GM21360 (cell line): Measurements from ENCODE around the gene CCDC9.
"Not testable (repeated sequence)": the region's sequence is repeated elsewhere in the genome, so short reads cannot be mapped to it uniquely, and the experiment has no call there.

ENCODE experiments used
- ATAC-seq: cut with Tn5 transposase; IDR thresholded peaks from one replicate; pipeline ENCODE4 v1.9.1; 2021; ENCODE audit warnings: mild to moderate bottlenecking, moderate library complexity; ENCODE audit not compliant: unreplicated experiment

Gene CCDC9

GRCh38 chr19:47283405-47284059 lies 27.2 kb downstream of the CCDC9 start:
- no peak for ATAC-seq

- no peak for ATAC-seq
Observed at GRCh38 chr19:47284324-47284899, 28.1 kb downstream of the CCDC9 start.

- ATAC-seq: no peak
Observed at GRCh38 chr19:47296036-47296435, 39.7 kb downstream of the CCDC9 start.

DNA sequence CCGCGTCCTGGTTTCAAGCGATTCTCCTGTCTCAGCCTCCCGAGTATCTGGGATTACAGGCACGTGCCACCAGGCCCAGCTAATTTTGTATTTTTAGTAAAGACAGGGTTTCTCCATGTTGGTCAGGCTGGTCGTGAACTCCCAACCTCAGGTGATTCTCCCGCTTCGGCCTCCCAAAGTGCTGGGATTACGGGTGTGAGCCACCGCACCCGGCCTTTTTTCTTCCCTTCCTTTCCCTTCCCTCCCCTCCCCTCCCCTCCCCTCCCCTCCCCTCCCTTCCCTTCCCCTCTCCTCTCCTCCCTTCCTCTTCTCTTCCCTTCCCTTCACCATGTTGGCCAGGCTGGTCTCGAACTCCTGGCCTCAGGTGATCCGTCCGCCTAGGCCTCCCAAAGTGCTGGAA lies 44.5 kb downstream of the CCDC9 start:
- ATAC-seq: not testable (repeated sequence)

- ATAC-seq: no peak
Observed at GRCh38 chr19:47302249-47302648, 45.9 kb downstream of the CCDC9 start.

DNA sequence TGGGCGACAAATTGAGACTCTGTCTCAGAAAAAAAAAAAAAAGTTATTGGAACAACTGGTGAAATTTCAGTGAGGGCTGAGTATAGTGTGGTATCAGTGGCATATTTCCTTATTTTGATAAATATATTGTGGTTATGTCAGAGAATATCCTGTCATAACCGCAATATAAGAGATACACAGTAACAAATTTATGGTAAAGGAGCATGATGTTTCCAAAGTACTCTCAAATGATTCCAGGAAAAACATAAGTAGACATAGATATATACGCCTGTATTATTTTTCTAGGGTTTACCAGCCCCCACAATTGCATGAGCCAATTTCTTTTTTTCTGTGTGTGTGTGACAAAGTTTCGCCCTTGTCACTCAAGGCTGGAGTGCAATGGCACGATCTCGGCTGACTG lies 47.6 kb downstream of the CCDC9 start:
- ATAC-seq: no peak

DNA sequence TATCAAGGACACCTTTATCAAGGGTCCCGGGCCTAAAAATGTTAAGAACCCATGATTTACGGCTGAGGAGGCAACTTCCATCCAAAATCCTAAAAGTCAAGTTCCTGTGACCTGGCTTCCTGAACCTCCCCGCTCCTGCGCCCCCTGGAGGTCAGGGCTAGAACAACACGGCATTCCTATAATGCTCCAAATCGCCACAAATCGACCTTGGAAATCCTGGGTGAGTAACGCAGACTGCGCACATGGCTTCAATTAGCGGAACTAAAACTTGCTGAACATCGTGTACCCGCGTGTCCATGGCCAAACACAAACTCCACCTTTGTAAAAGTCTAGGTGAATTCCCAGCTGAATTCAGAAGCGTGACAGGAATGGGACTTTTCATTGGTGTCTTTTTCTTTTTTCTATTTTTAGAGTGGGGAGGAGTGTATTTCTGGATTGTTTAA lies 49.0 kb downstream of the CCDC9 start:
- ATAC-seq: no peak

- no peak for ATAC-seq
Observed at GRCh38 chr19:47306303-47306702, 50.0 kb downstream of the CCDC9 start.

DNA sequence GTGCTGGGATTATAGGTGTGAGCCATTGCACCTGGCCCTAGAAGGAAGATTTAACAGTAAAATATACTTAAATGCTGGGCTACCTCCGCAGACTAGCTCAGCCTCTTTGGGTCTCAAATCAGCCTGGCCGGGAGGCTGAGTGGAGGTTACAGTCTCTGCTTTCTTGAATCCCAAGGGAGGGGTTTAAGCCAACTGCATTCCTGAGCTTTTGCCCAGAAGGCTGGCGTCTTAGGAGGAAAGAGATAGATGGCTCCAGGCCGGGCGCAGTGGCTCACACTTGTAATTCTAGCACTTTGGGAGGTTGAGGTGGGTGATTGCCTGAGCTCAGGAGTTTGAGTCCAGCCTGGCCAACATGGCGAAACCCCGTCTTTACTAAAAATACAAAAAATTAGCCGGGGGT lies 52.7 kb downstream of the CCDC9 start:
- ATAC-seq: no peak

DNA sequence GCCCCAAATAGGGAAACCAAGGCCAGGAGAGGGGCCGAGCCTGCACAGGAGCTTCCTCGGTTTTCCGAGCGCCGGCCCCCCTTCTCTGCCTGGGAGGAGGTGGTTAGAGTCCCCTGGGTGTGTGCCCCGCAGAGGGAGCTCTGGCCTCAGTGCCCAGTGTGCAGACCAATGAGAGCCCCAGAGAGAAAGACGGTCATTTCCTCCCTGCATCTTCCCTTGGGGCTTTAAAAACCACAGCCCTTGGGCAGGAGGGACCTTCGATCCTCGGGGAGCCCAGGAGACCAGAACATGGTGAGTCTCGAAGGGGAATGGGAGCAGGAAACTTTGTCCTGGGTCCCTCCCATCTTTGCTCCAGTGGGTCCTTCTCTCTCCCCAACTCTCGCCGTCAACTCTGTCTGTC lies 53.3 kb downstream of the CCDC9 start, which contains the start of gene C5AR1:
C5AR1 (plus strand) TSS at position 254 of the 400 bp plus-strand sequence; CDS start at position 289, 35 bp downstream.
- ATAC-seq: no peak

DNA sequence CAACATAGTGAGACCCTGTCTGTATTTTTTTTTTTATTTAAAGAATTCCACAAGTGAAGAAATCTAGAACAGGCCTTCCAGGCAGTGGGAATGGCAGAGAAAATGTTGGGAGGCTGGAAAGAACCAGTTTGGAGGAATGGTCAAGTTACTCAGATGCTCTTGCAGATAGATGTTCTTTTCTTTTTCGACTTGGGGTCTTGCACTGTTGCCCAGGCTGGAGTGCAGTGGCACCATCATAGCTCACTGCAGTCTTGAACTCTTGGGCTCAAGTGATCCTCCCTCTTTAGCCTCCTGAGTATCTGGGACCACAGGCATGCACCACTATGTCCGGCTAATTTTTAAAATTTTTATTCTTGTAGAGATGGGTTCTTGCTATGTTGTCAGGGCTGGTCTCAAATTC lies 54.0 kb downstream of the CCDC9 start:
- ATAC-seq: no peak

DNA sequence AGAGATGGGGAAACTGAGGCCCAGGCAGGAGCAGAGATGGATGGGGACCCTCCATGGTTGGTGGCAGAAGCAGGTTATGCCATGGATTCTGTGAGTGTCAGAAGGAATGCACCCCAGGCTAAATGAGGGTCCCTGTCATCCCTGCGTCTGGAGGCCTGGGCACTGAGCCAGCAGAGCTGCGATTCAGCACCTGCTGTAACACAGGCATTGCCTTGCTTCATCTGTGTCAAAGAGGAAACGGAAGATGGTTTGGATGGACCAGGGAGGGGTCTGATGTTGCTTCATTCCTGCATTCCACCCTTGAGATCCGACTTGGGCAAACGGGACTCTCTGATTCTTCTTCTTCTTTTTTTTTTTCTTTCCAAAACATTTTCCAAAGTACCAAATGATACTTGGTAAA lies 54.5 kb downstream of the CCDC9 start:
- ATAC-seq: no peak

DNA sequence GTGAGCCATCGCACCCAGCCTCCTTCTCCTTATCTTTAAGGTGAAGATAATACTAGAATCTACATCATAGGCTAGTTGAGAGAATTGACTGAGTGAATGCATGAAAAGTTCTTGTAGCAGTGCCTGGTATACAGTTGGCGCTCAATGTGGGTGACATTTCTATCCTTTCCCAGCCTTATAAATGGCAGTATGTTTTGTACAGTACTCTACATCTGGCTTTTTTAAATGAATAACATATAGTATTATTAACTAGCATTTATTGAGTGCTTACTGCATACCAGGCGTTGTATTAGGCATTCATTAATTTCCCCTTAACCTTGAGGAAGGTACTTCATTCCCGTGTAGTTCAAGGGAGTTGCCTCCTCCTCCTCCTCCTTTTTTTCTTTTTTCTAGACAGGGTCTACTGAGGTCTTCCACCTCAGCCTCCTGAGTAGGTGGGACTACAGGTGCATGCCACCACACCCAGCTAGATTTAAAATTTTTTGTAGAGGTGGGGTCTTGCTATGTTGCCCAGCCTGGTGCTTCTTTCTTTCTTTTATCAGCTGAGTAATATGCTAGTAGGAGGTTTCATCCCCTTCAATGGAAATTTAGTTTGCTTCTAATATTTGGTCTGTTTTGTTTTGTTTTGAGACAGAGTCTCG lies 56.2 kb downstream of the CCDC9 start:
- ATAC-seq: no peak

GRCh38 chr19:47313754-47314295 lies 57.5 kb downstream of the CCDC9 start:
- no peak for ATAC-seq

DNA sequence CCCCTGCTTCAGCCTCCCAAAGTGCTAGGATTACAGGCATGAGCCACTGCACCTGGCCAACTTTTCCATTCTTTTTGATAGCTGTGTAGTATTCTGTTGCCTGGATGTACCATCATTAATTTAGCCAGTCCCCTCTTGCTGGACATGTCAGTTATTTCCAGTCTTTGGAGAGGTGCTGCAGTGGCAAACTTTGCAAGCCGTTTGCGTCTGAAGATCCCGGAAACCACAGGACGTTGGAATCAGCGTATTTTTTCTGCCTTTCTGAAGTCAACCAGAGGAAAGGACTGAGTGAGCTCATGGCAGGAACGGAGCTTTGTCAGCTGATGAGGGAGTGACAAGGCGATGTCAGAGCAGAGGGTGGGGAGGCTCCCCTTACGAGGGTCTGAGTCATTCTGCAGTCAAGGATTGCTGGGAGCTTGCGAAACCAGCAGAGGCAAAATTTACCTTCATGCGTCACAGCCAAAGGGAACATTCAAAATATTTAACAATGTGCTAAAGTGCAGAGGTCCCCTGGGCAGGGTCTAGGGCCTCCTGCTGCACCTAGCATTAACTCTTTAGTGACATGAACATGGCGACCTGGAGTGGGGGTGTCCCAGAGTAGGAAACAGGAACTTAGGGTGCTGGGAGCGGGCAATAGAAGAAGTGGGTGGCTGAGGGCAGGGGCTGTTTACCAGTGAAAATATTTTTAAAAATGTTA lies 58.9 kb downstream of the CCDC9 start:
- no peak for ATAC-seq

GRCh38 chr19:47316513-47316912 lies 60.2 kb downstream of the CCDC9 start:
- no peak for ATAC-seq

DNA sequence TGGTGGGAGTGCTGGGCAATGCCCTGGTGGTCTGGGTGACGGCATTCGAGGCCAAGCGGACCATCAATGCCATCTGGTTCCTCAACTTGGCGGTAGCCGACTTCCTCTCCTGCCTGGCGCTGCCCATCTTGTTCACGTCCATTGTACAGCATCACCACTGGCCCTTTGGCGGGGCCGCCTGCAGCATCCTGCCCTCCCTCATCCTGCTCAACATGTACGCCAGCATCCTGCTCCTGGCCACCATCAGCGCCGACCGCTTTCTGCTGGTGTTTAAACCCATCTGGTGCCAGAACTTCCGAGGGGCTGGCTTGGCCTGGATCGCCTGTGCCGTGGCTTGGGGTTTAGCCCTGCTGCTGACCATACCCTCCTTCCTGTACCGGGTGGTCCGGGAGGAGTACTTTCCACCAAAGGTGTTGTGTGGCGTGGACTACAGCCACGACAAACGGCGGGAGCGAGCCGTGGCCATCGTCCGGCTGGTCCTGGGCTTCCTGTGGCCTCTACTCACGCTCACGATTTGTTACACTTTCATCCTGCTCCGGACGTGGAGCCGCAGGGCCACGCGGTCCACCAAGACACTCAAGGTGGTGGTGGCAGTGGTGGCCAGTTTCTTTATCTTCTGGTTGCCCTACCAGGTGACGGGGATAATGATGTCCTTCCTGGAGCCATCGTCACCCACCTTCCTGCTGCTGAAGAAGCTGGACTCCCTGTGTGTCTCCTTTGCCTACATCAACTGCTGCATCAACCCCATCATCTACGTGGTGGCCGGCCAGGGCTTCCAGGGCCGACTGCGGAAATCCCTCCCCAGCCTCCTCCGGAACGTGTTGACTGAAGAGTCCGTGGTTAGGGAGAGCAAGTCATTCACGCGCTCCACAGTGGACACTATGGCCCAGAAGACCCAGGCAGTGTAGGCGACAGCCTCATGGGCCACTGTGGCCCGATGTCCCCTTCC lies 63.9 kb downstream of the CCDC9 start:
- ATAC-seq: no peak
